Keratinocyte (primary cell): ENCODE measurements around the gene ZNF2. TPM values are rescaled to one million over a fixed set of nuclear protein-coding genes. Genes with fewer than 3 reads are reported as not detected.

Source experiments
- DNase-seq: peaks from one replicate; pipeline ENCODE4 v3.0.0-alpha.2; 2011; ENCODE audit warnings: low read depth, missing footprints, low spot score
- FAIRE-seq: peaks from 2 replicates; lab custom pipeline; 2011; peaks lifted over from hg19 to GRCh38; lab: Jason Lieb, UNC
- H2AFZ ChIP-seq: 2 replicates; pipeline ENCODE4 v1.6.0; 2012; ENCODE audit warnings: low read length, control low read depth, inconsistent platforms; ENCODE audit not compliant: control insufficient read depth
- H3K27ac ChIP-seq: 2 replicates; pipeline ENCODE4 v1.5.1; 2011; ENCODE audit warnings: low read length; ENCODE audit not compliant: control insufficient read depth, insufficient read depth
- H3K27me3 ChIP-seq: 3 replicates; pipeline ENCODE4 v1.6.0; 2011; ENCODE audit warnings: low read length; ENCODE audit not compliant: control insufficient read depth, insufficient read depth; ENCODE audit errors: extremely low read depth
- H3K36me3 ChIP-seq, 2 experiments: 2 replicates in 1 of 2; 3 replicates in 1 of 2; pipeline ENCODE4 v1.5.1; 2011; ENCODE audit warnings: low read length in 2 of 2, mild to moderate bottlenecking in 1 of 2; ENCODE audit not compliant: control insufficient read depth in 2 of 2, insufficient read depth in 2 of 2; ENCODE audit errors: extremely low read depth in 1 of 2
- H3K4me1 ChIP-seq: 3 replicates; pipeline ENCODE4 v1.5.1; 2011; ENCODE audit warnings: low read length; ENCODE audit not compliant: control insufficient read depth, insufficient read depth; ENCODE audit errors: extremely low read depth
- H3K4me2 ChIP-seq: 3 replicates; pipeline ENCODE4 v1.6.0; 2011; ENCODE audit warnings: low read depth, low read length; ENCODE audit not compliant: control insufficient read depth, insufficient read depth; ENCODE audit errors: extremely low read depth
- H3K4me3 ChIP-seq, 3 experiments: fragments of 200-600 bp in 1 of 3; sonication (generic) in 1 of 3; 2 replicates in 2 of 3; 3 replicates in 1 of 3; pipeline ENCODE4 v1.5.1; 2011 to 2016; ENCODE audit warnings: low read length in 3 of 3, mild to moderate bottlenecking in 3 of 3, control low read depth in 2 of 3, inconsistent platforms in 1 of 3, low read depth in 1 of 3, mixed read lengths in 1 of 3, mixed run types in 1 of 3, moderate library complexity in 1 of 3; ENCODE audit not compliant: control insufficient read depth in 2 of 3, insufficient read depth in 2 of 3; ENCODE audit errors: extremely low read depth in 1 of 3
- H3K79me2 ChIP-seq: 2 replicates; pipeline ENCODE4 v1.6.0; 2012; ENCODE audit warnings: low read length; ENCODE audit not compliant: control insufficient read depth, insufficient read depth
- H3K9ac ChIP-seq: 3 replicates; pipeline ENCODE4 v1.6.0; 2011; ENCODE audit warnings: low read length; ENCODE audit not compliant: control insufficient read depth, insufficient read depth; ENCODE audit errors: extremely low read depth
- H3K9me1 ChIP-seq: 3 replicates; pipeline ENCODE4 v1.6.0; 2011; ENCODE audit warnings: low read length; ENCODE audit not compliant: control insufficient read depth, insufficient read depth; ENCODE audit errors: extremely low read depth
- H3K9me3 ChIP-seq: 2 replicates; pipeline ENCODE4 v1.5.1; 2012; ENCODE audit warnings: low read depth, low read length; ENCODE audit not compliant: control insufficient read depth
- H4K20me1 ChIP-seq: 3 replicates; pipeline ENCODE4 v1.6.0; 2011; ENCODE audit warnings: low read length; ENCODE audit not compliant: control insufficient read depth, insufficient read depth; ENCODE audit errors: extremely low read depth
- CTCF ChIP-seq, 3 experiments: IDR thresholded peaks in 1 of 3; conservative IDR thresholded peaks in 1 of 3; optimal IDR thresholded peaks in 1 of 3; 2 replicates in 2 of 3; 3 replicates in 1 of 3; pipeline versions ENCODE3 to v1.5.1; 2011; ENCODE audit warnings: low read length in 3 of 3, mild to moderate bottlenecking in 3 of 3, moderate library complexity in 2 of 3, control low read depth in 1 of 3, inconsistent platforms in 1 of 3; ENCODE audit not compliant: insufficient read depth in 2 of 3; ENCODE audit errors: extremely low read depth in 1 of 3
- EZH2 ChIP-seq: IDR thresholded peaks from one replicate; pipeline ENCODE4 v1.6.1; 2012; ENCODE audit warnings: inconsistent platforms, mild to moderate bottlenecking, low read length, moderate library complexity
- dilution Hi-C: fragments of 300-500 bp; cut with MboI; formaldehyde crosslinking; loops from one replicate; pipeline ENCODE4 v1.7.0; 2020; ENCODE audit warnings: low sequenced_read_pairs; ENCODE audit not compliant: extremely low pct_ligation_motif_present
- polyA plus RNA-seq, 5 experiments: library from polyadenylated mRNA; depleted of rRNA in 3 of 5; stranded (reverse) in 3 of 5; stranded (forward) in 1 of 5; unstranded in 1 of 5; fragments of >200 nt; gene quantifications; 1 replicate in 1 of 5; 2 replicates in 3 of 5; 3 replicates in 1 of 5; pipeline versions ENCODE4 v1.2.1 to v1.2.3, GENCODE V29; 2011 to 2012; ENCODE audit warnings: missing spikeins in 2 of 5, low read depth in 1 of 5, low replicate concordance in 1 of 5

The ZNF2 gene
- polyA plus RNA-seq, 1 donor (not counting 4 experiments of a cell fraction or from before 2014, with no cell fraction given), result 3.1 TPM

GRCh38 chr2:95225658-95226057, 60.0 kb downstream of the ZNF2 start:
- no peaks in the 10 kb centered on the region for H3K36me3 ChIP-seq
- H3K9ac ChIP-seq, result no peak overlapping the region
- H3K27me3 ChIP-seq, result peaks cover 8% of the 10 kb centered on the region
- TF ChIP-seq CTCF (optimal IDR thresholded peaks at IDR 0.05 in 1 of 3, IDR thresholded peaks at IDR 0.05 in 1 of 3, conservative IDR thresholded peaks at IDR 0.05 in 1 of 3; ENCODE audit: extremely low read depth in 1 of 3, insufficient read depth in 2 of 3, low read length in 3 of 3), result no peak
- no peak for TF ChIP-seq EZH2
- no peak overlapping the region for H2AFZ ChIP-seq
- FAIRE-seq, result no peak
- dilution Hi-C loops, result no loop called here
- no peak for DNase-seq
- H3K79me2 ChIP-seq, result no peaks in the 10 kb centered on the region
- no peaks in the 10 kb centered on the region for H3K4me1 ChIP-seq
- H3K4me3 ChIP-seq, result no peak overlapping the region
- no peak overlapping the region for H3K4me2 ChIP-seq
- no peak overlapping the region for H3K27ac ChIP-seq
- peaks cover 4% of the 10 kb centered on the region for H3K9me3 ChIP-seq
- no peaks in the 10 kb centered on the region for H4K20me1 ChIP-seq
- H3K9me1 ChIP-seq, result no peaks in the 10 kb centered on the region

GRCh38 chr2:95231723-95232122, 66.1 kb downstream of the ZNF2 start:
- Histone ChIP-seq H3K9me3 (no peaks in the 10 kb centered on the region), H3K79me2 (no peaks in the 10 kb centered on the region), H3K9ac (no peak overlapping the region)

More at GRCh38 chr2:95231723-95232122, 66.1 kb downstream of the ZNF2 start:
- no peak for TF ChIP-seq EZH2
- TF ChIP-seq CTCF (optimal IDR thresholded peaks at IDR 0.05 in 1 of 3, IDR thresholded peaks at IDR 0.05 in 1 of 3, conservative IDR thresholded peaks at IDR 0.05 in 1 of 3; ENCODE audit: extremely low read depth in 1 of 3, insufficient read depth in 2 of 3, low read length in 3 of 3), result peak; percentile 78 to 93 (median 91)
- no peaks in the 10 kb centered on the region for H3K36me3 ChIP-seq
- H3K27ac ChIP-seq, result no peak overlapping the region
- H3K4me2 ChIP-seq, result no peak overlapping the region
- no peak overlapping the region for H2AFZ ChIP-seq
- no peaks in the 10 kb centered on the region for H3K9me1 ChIP-seq
- H4K20me1 ChIP-seq, result no peaks in the 10 kb centered on the region
- no peak overlapping the region for H3K4me3 ChIP-seq
- dilution Hi-C loops, result no loop called here
- FAIRE-seq (peak; percentile 65), DNase-seq (no peak)
- peaks cover 4% of the 10 kb centered on the region for H3K4me1 ChIP-seq
- H3K27me3 ChIP-seq, result peaks cover 8% of the 10 kb centered on the region
